GM21825 (cell line): ENCODE measurements around the gene EFCAB12.

Experiments
- ATAC-seq: cut with Tn5 transposase; IDR thresholded peaks from one replicate; pipeline ENCODE4 v1.9.1; 2021; ENCODE audit warnings: mild to moderate bottlenecking, moderate library complexity; ENCODE audit not compliant: unreplicated experiment

Gene EFCAB12

DNA sequence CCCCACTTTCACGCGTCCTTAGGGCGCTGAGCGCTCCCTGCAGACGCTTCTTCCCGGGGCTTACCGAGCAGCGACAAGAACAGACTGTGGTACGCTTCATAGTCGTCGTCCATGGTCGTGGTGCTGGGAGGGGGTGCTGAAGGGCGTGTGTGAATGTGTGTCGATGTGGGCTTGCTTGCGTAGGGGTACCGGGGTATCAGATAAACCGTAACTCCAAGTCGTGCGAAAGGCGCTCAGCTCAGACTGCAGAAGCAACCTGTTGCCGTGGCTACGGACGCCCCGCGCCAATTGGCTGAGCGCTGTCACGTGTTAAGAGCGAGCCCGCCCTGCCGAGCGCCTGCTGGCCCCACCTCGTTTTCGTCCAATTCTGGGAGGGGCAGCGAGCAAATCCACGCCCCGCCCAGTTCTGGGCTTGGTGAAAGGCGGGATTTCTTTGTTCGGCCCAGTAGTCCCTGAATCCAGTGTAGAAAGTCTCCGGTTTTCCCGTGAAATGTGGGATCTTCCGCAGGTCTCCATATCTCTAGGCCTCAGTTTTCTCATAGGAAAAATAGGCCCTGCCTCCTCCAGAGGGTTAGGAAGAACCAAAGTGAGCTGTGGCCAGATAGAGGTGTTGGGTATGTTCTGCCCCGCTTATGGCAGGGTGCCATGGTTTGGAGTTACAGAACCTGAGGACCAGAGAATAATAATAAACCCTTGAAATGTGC is at the start of gene EFCAB12:
TSS of gene EFCAB12 (minus strand) at position 261 of the 704 bp plus-strand sequence. CDS start at position 113, 148 bp downstream.
- peak; percentile 77 for ATAC-seq

GRCh38 chr3:129476586-129476985 is 48.1 kb upstream of the EFCAB12 start:
- no peak for ATAC-seq

GRCh38 chr3:129475863-129476262 is 47.4 kb upstream of the EFCAB12 start:
- no peak for ATAC-seq

DNA sequence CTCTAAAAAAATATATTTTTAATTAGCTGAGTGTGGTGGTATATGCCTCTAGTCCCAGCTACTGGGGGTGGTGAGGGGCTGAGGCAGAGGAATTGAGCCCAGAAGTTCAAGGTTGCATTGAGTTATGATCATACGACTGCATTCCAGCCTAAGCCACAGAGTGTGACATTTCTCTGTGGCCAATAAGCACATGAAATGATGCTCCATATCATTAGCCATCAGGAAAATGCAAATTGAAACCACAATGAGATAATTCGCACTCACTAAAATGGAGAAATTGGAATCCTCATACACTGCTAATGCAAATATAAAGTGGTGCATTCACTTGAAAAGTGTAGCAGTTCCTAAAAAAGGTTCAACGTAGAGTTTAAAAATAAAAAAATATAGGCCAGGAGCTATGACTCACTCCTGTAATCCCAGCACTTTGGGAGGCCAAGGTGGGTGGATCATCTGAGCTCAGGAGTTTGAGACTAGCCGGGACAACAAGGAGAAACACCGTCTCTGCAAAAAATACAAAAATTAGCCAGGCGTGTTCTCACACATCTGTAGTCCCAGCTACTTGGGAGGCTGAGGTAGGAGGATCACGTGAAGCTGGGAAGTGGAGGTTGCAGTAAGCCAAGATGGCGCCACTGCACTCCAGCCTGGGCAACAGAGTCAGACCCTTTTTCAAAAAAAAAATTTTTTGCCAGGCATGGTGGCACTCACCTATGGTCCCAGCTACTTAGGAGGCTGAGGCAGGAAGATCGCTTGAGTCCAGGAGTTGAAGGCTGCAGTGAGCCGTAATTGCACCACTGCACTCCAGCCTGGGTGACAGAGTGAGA is 46.8 kb upstream of the EFCAB12 start:
- ATAC-seq = no peak

GRCh38 chr3:129473769-129474152 is 45.3 kb upstream of the EFCAB12 start:
- ATAC-seq = no peak

- no peak for ATAC-seq
These were observed 44.8 kb upstream of the EFCAB12 start for GRCh38 chr3:129473067-129473768.

DNA sequence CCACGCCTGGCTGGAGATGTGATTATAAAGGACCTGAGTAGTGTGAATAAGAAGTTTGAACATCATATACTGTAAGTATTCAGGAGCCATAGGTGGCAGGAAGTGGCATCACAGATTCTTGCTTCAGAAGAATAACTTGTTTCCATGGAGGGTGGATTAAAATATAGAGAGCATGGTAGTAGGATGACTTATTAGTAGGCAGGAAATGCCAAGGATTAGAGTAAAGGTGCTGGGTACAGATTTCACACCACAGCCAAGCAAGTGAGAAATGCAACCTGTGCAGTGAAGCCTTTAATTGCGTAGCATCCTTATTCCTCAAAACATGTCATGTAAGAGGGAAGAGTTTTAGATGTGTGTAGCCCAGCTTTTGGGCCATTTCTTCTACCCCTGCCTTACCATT is 42.4 kb upstream of the EFCAB12 start:
- no peak for ATAC-seq

DNA sequence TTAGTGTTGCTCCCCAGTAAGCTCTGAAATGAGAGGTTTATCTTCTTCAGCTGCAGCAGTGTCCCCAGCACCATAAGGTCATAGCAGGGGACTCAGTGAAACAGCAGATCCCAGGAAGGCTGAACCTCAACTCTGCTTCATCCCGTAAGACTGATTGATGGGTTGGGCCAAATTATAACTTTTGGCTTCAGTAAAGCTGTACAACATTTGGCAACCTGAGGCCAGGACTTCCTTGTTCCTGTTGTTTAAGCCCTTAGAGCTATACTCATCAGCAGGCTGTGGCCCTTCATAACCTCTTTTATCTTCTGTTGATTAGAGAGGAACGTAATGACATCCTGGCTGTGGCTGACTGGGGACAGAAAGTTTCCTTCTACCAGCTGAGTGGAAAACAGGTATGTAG is 40.6 kb upstream of the EFCAB12 start:
- no peak for ATAC-seq

DNA sequence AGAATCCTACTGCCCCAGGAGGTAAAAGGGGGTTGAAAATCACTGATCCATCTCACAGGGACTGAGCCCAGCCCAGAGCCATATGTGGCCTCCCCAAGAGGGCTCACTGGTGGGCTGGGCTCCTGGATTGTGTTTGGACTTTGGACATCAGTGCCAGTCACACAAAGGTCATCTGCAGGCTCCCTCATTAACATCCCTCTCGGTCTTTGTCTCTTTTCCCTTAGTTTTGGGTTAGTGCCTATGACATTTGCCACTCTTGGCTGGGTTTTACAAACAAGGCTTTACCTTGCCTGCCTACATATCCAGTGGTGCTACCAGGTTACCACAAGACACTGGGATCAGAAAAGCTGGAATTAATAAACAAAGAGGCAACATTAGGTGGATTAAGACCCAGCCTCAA is 39.5 kb upstream of the EFCAB12 start:
- no peak for ATAC-seq

- no peak for ATAC-seq
These were observed 35.3 kb upstream of the EFCAB12 start for GRCh38 chr3:129463716-129464115.

- no peak for ATAC-seq
These were observed 34.7 kb upstream of the EFCAB12 start for GRCh38 chr3:129463094-129463493.

DNA sequence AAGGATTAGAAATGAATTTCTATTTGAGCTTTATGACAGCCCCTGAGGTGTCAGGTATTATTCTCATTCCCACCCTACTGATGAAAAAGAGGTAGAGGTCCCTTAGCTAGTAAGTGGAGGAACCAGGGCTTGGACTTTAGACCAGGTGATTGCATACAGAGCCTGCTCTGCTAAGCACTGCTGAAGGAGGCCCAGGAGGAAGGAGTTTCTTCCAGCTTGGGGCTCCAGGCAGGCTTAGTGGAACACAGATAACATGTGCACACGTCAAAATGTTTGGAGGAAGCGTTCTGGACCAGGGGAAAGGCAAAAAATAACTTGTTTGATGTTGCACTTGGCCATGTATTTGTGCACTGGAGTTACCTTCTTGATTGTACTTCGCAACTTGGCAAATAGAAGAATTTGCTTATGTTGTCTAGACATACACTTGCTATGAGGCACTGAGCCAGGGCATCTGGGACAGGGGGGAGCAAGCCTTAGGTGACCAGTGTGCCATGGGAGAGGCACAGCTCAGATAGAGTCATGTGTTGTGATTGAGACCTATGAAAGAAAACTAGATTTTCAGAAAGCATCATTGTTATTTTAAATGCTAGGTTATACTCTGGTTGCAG is 34.0 kb upstream of the EFCAB12 start:
- no peak for ATAC-seq

DNA sequence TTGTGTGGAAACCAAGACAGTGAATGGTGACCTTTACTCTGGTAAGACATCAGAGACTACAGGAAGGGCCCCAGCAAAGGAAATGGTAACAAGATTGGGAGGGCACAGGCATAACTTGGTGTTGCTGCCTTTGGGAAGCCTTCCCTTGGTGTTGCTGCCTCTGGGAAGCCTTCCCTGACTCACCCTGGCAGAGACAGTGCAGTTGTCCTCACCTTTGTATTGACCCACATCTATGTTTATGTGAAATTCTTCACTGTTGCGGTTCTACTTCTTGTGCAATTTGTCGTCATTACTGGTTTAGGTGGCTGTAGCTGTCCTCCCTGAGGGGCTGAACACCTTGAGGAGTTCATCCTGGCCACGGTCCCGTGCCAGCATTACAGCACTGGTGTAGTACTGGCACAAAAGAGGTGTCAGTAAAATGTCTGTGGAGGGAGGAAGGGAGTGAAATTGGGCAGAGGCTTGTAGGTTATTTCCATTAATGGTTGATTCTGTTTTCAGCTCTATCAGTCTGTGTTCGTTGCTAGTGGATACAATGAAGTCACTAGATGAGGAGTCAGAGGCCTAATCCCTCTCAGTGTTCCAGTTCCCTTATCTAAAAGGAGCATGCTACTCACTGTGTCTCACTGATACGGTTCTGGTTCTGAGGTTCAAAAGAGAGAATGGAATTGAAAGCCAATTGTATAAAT is 33.2 kb upstream of the EFCAB12 start:
- no peak for ATAC-seq

- no peak for ATAC-seq
These were observed 32.6 kb upstream of the EFCAB12 start for GRCh38 chr3:129461022-129461421.

- ATAC-seq = no peak
These were observed 32.1 kb upstream of the EFCAB12 start for GRCh38 chr3:129460572-129460971.

DNA sequence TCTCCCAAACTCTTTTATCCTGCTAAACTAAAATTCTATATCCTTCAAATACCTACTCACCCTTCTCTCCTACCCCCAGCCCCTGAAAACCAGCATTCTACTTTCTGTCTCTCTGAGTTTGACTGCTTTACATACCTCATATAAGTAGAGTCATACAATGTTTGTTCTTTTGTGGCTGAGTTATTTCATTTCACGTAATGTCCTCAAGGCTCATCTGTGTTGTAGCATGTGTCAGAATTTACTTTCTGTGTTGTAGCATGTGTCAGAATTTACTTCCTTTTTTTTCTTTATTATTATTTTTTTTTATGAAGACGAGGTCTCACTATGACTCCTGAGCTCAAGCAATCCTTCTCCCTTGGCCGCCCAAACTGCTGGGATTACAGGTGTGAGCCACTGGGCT is 31.7 kb upstream of the EFCAB12 start:
- no peak for ATAC-seq

DNA sequence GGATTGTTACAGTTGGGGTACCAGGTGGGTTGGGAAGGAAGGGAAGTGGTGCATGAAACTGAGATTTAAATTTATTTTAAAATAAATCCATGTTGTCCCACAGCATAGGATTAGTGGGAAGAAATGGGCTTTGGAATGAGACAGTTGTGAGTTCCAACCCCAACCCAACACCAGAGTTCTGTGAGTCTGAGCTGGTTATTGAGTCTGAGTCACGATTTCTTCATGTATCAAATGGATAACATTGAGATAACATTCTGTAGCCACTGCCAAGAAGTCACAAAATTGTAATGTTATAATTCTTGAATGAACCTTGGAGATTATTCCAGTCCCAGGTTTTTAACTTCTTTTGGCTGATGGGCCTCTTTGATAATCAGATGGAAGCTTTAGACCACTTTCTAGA is 25.3 kb upstream of the EFCAB12 start:
- ATAC-seq = no peak

DNA sequence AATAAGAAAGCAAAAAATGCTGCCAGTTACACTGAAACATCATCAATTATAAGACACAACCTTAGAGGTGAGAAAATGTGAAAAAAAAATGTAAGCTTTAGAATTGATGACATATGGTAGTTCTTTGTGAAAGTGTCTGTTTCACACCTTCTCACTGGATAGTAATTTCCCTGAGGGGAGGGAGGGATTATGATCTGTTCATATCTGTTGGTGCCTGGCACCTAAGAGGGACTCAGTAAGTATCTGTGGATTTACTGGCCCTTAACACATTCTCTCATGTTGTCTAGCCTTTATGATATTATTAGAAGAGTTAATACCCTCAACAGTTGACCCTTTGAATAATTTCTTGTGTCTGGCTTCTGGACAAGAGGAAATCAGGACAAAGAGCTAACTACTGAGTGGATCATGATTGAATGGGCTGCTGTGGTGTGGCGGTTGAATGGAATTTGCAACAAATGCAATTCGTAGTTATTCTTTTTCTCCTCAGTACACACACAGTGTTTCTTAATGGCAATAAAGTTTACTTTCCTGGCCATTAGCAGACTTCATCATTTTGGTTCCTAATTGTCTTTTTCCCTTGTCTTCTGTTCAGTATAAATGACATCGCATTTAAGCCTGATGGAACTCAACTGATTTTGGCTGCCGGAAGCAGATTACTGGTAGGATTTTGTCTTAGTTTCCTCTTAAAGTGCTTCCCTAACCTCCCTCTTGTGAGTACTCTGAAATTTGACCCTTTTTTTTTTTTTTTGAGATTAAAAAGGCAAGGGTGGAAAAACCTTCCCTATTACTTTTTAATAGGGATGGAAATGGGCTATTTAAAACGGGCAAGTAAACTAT is 21.1 kb upstream of the EFCAB12 start:
- no peak for ATAC-seq

DNA sequence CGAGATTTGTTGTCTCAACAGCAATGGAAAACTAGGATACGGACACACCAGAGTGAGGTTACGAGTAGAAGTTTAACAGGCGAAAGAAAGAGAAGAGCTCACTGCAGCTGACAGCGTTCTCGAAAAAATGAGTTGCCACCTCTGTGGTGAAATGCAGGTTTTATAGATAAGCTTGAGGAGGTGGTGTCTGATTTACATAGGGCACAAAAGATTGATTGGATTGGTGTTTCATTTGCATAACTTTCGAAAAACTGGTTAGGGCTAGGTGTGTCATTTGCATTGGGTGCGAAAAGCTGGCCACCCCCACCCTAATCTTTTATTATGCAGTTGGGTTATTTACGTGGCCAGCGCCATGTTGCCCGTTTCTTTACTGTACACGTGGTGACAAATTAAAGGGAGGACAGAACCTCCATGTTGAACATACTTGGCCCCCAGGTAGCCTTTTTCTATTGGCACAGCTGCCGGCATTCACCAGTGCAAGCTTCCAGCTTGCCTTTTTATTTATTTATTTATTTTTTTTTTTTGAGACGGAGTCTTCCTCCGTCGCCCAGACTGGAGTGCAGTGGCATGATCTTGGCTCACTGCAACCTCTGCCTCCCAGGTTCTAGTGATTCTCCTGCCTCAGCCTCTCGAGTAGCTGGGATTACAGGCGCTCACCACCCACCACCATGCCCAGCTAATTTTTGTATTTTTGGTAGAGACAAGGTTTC is 19.9 kb upstream of the EFCAB12 start:
- ATAC-seq = no peak
